GM12878 (cell line): ENCODE measurements around the gene RRP15. TPM values are rescaled to one million over a fixed set of nuclear protein-coding genes. Genes with fewer than 3 reads are reported as not detected.

Experiments
- BRCA1 ChIP-seq: IDR thresholded peaks from 2 replicates; pipeline ENCODE4 v1.6.1; 2011; ENCODE audit warnings: low read depth, low read length, improper control_type of control experiment
- CREM ChIP-seq: IDR thresholded peaks from 2 replicates; pipeline ENCODE4 v1.6.1; 2014; ENCODE audit warnings: antibody characterized with exemption, low read depth
- KLF5 ChIP-seq: fragments of 450-650 bp; IDR thresholded peaks from 2 replicates; pipeline ENCODE4 v1.6.1; 2014; ENCODE audit warnings: mild to moderate bottlenecking; ENCODE audit not compliant: partially characterized antibody
- MAX ChIP-seq: IDR thresholded peaks from 2 replicates; pipeline ENCODE4 v1.6.1; 2012; ENCODE audit warnings: low read depth, low read length, improper control_type of control experiment
- MTA3 ChIP-seq: IDR thresholded peaks from 2 replicates; pipeline ENCODE4 v1.6.1; 2012; ENCODE audit warnings: low read length, inconsistent platforms, borderline replicate concordance
- MYC ChIP-seq: IDR thresholded peaks from 2 replicates; pipeline ENCODE4 v1.6.1; 2011; ENCODE audit warnings: mild to moderate bottlenecking, low read length, moderate library complexity, inconsistent platforms; ENCODE audit not compliant: insufficient read depth, insufficient replicate concordance, insufficient read length, severe bottlenecking
- PAX8 ChIP-seq: fragments of 450-650 bp; IDR thresholded peaks from 2 replicates; pipeline ENCODE4 v1.6.1; 2017; ENCODE audit warnings: mild to moderate bottlenecking, moderate library complexity
- PML ChIP-seq: IDR thresholded peaks from 2 replicates; pipeline ENCODE4 v1.6.1; 2012; ENCODE audit warnings: low read length, inconsistent platforms
- POLR2A ChIP-seq: IDR thresholded peaks from 2 replicates; pipeline ENCODE4 v1.6.1; 2011; ENCODE audit warnings: low read depth, mild to moderate bottlenecking, low read length
- POLR2AphosphoS5 ChIP-seq: IDR thresholded peaks from 2 replicates; pipeline ENCODE4 v1.6.1; 2011; ENCODE audit warnings: mild to moderate bottlenecking, low read length, inconsistent platforms
- RCOR1 ChIP-seq: conservative IDR thresholded peaks from 2 replicates; pipeline ENCODE4 v1.6.1; 2012; ENCODE audit warnings: low read depth, low read length, improper control_type of control experiment
- SIN3A ChIP-seq: IDR thresholded peaks from 2 replicates; pipeline ENCODE4 v1.6.1; 2012; ENCODE audit warnings: low read depth, low read length, improper control_type of control experiment
- SREBF2 ChIP-seq: IDR thresholded peaks from 2 replicates; pipeline ENCODE4 v1.6.1; 2012; ENCODE audit warnings: mild to moderate bottlenecking, low read length
- STAT1 ChIP-seq: fragments of 450-650 bp; conservative IDR thresholded peaks from 2 replicates; pipeline ENCODE4 v1.6.1; 2014; ENCODE audit warnings: antibody characterized with exemption, mild to moderate bottlenecking
- STAT3 ChIP-seq: IDR thresholded peaks from 2 replicates; pipeline ENCODE4 v1.6.1; 2011; ENCODE audit warnings: low read depth, low read length, improper control_type of control experiment
- ZBTB33 ChIP-seq: fragments of 450-650 bp; IDR thresholded peaks from 2 replicates; pipeline ENCODE4 v1.6.1; 2017; ENCODE audit warnings: mild to moderate bottlenecking
- ZNF207 ChIP-seq: fragments of 450-650 bp; IDR thresholded peaks from 2 replicates; pipeline ENCODE4 v1.6.1; 2014; ENCODE audit warnings: antibody characterized with exemption, mild to moderate bottlenecking, borderline replicate concordance
- polyA plus RNA-seq, 11 experiments: library from polyadenylated mRNA; depleted of rRNA in 4 of 11; unstranded in 6 of 11; stranded (reverse) in 5 of 11; fragments of >200 nt; fragmentation: Nextera tagmentation in 4 of 11; fragmentation: Illumina TruSeq in 1 of 11; extraction: Ambion mirVana in 4 of 11; extraction: Trizol in 1 of 11; gene quantifications; 1 replicate in 1 of 11; 2 replicates in 10 of 11; pipeline versions ENCODE4 v1.2.1 to v1.2.3, GENCODE V29; 2011 to 2016; ENCODE audit warnings: inconsistent platforms in 2 of 11, missing spikeins in 2 of 11, low read depth in 1 of 11
- total RNA-seq, 4 experiments: library from RNA; depleted of rRNA in 3 of 4; stranded (reverse); fragments of >200 nt in 3 of 4; fragmentation: Illumina TruSeq in 1 of 4; extraction: Trizol in 1 of 4; gene quantifications; 2 replicates each; pipeline versions ENCODE4 v1.2.1 to v1.2.3, GENCODE V29; 2013 to 2021
- TF ChIP-seq, protein P1 (sequence below): fragments of 450-650 bp; IDR thresholded peaks from 2 replicates; pipeline ENCODE4 v1.6.1; 2016; ENCODE audit warnings: mild to moderate bottlenecking, moderate library complexity, borderline replicate concordance
- TF ChIP-seq, protein P2 (sequence below): IDR thresholded peaks from 2 replicates; pipeline ENCODE4 v1.6.1; 2012; ENCODE audit warnings: mild to moderate bottlenecking, low read depth, low read length

The RRP15 gene
- total and polyA plus RNA-seq, 10 of the 15 experiments (the other 5 are each of a cell fraction or from before 2014, with no cell fraction given) = 5.6 to 37.8 (median 19.1) TPM

GRCh38 chr1:218284917-218285635 is at the start of gene RRP15 (continued):
- TF ChIP-seq, protein P1, sequence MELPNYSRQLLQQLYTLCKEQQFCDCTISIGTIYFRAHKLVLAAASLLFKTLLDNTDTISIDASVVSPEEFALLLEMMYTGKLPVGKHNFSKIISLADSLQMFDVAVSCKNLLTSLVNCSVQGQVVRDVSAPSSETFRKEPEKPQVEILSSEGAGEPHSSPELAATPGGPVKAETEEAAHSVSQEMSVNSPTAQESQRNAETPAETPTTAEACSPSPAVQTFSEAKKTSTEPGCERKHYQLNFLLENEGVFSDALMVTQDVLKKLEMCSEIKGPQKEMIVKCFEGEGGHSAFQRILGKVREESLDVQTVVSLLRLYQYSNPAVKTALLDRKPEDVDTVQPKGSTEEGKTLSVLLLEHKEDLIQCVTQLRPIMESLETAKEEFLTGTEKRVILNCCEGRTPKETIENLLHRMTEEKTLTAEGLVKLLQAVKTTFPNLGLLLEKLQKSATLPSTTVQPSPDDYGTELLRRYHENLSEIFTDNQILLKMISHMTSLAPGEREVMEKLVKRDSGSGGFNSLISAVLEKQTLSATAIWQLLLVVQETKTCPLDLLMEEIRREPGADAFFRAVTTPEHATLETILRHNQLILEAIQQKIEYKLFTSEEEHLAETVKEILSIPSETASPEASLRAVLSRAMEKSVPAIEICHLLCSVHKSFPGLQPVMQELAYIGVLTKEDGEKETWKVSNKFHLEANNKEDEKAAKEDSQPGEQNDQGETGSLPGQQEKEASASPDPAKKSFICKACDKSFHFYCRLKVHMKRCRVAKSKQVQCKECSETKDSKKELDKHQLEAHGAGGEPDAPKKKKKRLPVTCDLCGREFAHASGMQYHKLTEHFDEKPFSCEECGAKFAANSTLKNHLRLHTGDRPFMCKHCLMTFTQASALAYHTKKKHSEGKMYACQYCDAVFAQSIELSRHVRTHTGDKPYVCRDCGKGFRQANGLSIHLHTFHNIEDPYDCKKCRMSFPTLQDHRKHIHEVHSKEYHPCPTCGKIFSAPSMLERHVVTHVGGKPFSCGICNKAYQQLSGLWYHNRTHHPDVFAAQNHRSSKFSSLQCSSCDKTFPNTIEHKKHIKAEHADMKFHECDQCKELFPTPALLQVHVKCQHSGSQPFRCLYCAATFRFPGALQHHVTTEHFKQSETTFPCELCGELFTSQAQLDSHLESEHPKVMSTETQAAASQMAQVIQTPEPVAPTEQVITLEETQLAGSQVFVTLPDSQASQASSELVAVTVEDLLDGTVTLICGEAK = peak; percentile 99
- no peak for TF ChIP-seq STAT1
- peak; percentile 94 for TF ChIP-seq PML
- TF ChIP-seq ZBTB33 = no peak
- TF ChIP-seq BRCA1 = no peak
- no peak for TF ChIP-seq STAT3
- TF ChIP-seq, protein P2, sequence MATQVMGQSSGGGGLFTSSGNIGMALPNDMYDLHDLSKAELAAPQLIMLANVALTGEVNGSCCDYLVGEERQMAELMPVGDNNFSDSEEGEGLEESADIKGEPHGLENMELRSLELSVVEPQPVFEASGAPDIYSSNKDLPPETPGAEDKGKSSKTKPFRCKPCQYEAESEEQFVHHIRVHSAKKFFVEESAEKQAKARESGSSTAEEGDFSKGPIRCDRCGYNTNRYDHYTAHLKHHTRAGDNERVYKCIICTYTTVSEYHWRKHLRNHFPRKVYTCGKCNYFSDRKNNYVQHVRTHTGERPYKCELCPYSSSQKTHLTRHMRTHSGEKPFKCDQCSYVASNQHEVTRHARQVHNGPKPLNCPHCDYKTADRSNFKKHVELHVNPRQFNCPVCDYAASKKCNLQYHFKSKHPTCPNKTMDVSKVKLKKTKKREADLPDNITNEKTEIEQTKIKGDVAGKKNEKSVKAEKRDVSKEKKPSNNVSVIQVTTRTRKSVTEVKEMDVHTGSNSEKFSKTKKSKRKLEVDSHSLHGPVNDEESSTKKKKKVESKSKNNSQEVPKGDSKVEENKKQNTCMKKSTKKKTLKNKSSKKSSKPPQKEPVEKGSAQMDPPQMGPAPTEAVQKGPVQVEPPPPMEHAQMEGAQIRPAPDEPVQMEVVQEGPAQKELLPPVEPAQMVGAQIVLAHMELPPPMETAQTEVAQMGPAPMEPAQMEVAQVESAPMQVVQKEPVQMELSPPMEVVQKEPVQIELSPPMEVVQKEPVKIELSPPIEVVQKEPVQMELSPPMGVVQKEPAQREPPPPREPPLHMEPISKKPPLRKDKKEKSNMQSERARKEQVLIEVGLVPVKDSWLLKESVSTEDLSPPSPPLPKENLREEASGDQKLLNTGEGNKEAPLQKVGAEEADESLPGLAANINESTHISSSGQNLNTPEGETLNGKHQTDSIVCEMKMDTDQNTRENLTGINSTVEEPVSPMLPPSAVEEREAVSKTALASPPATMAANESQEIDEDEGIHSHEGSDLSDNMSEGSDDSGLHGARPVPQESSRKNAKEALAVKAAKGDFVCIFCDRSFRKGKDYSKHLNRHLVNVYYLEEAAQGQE = 0 out of 2 replicates have a peak, but pooled peaks have one; percentile 27
- TF ChIP-seq MYC = peak; percentile 79
- peak; percentile 75; the same call in 1 of the 2 replicates for TF ChIP-seq CREM
- TF ChIP-seq SREBF2 = no peak
- TF ChIP-seq ZNF207 = peak; percentile 84; the same call in 1 of the 2 replicates
- no peak; the same call in 1 of the 2 replicates for TF ChIP-seq MTA3
- peak; percentile 80 for TF ChIP-seq KLF5
- TF ChIP-seq SIN3A = peak; percentile 97
- TF ChIP-seq POLR2AphosphoS5 = peak; percentile 85; the same call in 1 of the 2 replicates
- no peak for TF ChIP-seq RCOR1
- TF ChIP-seq PAX8 = no peak
- TF ChIP-seq MAX = peak; percentile 99
- peak; percentile 94 for TF ChIP-seq POLR2A
